Mucosa of descending colon (tissue), 3 donors: ENCODE data around the gene KLHL25. TPM values are rescaled to one million over a fixed set of nuclear protein-coding genes. Genes with fewer than 3 reads are reported as not detected.
A peak's percentile ranks its signal among the peaks of the same experiment; 100 is the strongest.

ENCODE experiments used
- ATAC-seq: fragments of 200-7000 bp; cut with Tn5 transposase; one replicate; pipeline ENCODE4 v1.9.1; 2020; ENCODE audit warnings: mild to moderate bottlenecking, moderate library complexity
- DNase-seq, 3 donors: peaks; one replicate each; pipeline ENCODE4 v3.0.0-alpha.2; 2020
- H3K36me3 ChIP-seq: fragments of 200-600 bp; one replicate; pipeline ENCODE4 v1.8.0; 2021; ENCODE audit warnings: low read depth, mild to moderate bottlenecking
- H3K4me1 ChIP-seq: fragments of 200-600 bp; one replicate; pipeline ENCODE4 v1.8.0; 2021; ENCODE audit warnings: low read depth, mild to moderate bottlenecking
- H3K4me3 ChIP-seq: fragments of 200-600 bp; one replicate; pipeline ENCODE4 v1.8.0; 2021; ENCODE audit warnings: mild to moderate bottlenecking
- H3K9me3 ChIP-seq: fragments of 200-600 bp; one replicate; pipeline ENCODE4 v1.8.0; 2021; ENCODE audit warnings: mild to moderate bottlenecking
- intact Hi-C, 2 donors: fragments of 100-400 bp; cut with DNase I in 1 of 2; cut with micrococcal nuclease in 1 of 2; formaldehyde crosslinking; loops; one replicate each; pipeline versions ENCODE4 v1.11.0 to v1.11.1; 2022; cut with DNase I, micrococcal nuclease
- total RNA-seq, 3 donors: library from RNA; stranded (reverse); fragmentation: NEBNext Ultra II Directional in 2 of 3; extraction: Animal tissue kit (Norgen Biotek cat#: 25700) in 2 of 3; gene quantifications; one replicate each; pipeline versions ENCODE4 v1.2.1 to v1.2.4, GENCODE V29; 2021 to 2023
- TF ChIP-seq, protein P1 (sequence below): fragments of 200-600 bp; IDR thresholded peaks from one replicate; pipeline ENCODE4 v1.8.0; 2022; ENCODE audit warnings: antibody characterized with exemption, mild to moderate bottlenecking
- donor health status: DM: no; HTN: no; CAD: no; lungs with moderate emphysema.
- donor health status: DM: no; HTN: no; CAD: no.
- donor health status: DM: no; HTN: yes; CAD: no.

The KLHL25 gene
- total RNA-seq, 3 donors from 2014 or later, result 7.4 to 8.8 (median 7.7) TPM

GRCh38 chr15:85828874-85829273 lies 34.1 kb upstream of the KLHL25 start:
- ATAC-seq, result no peak
- H3K36me3 ChIP-seq, result no peaks in the 10 kb centered on the region
- H3K4me3 ChIP-seq, result no peak overlapping the region
- DNase-seq, result no peak
- TF ChIP-seq, protein P1, sequence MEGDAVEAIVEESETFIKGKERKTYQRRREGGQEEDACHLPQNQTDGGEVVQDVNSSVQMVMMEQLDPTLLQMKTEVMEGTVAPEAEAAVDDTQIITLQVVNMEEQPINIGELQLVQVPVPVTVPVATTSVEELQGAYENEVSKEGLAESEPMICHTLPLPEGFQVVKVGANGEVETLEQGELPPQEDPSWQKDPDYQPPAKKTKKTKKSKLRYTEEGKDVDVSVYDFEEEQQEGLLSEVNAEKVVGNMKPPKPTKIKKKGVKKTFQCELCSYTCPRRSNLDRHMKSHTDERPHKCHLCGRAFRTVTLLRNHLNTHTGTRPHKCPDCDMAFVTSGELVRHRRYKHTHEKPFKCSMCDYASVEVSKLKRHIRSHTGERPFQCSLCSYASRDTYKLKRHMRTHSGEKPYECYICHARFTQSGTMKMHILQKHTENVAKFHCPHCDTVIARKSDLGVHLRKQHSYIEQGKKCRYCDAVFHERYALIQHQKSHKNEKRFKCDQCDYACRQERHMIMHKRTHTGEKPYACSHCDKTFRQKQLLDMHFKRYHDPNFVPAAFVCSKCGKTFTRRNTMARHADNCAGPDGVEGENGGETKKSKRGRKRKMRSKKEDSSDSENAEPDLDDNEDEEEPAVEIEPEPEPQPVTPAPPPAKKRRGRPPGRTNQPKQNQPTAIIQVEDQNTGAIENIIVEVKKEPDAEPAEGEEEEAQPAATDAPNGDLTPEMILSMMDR, result no peak
- intact Hi-C loops, result no loop called here
- H3K9me3 ChIP-seq, result no peaks in the 10 kb centered on the region
- peaks cover 8% of the 10 kb centered on the region for H3K4me1 ChIP-seq

GRCh38 chr15:85828126-85828525 lies 33.4 kb upstream of the KLHL25 start:
- no peak for ATAC-seq

GRCh38 chr15:85826756-85827515 lies 32.2 kb upstream of the KLHL25 start:
- ATAC-seq, result no peak
- intact Hi-C loops, result no loop called here
- Histone ChIP-seq H3K4me3 (no peak overlapping the region), H3K9me3 (no peaks in the 10 kb centered on the region), H3K36me3 (no peaks in the 10 kb centered on the region), H3K4me1 (peaks cover 8% of the 10 kb centered on the region)
- TF ChIP-seq, protein P1, result no peak
- DNase-seq, result no peak

More at GRCh38 chr15:85828126-85828525, 33.4 kb upstream of the KLHL25 start:
- DNase-seq, result no peak
- no peak overlapping the region for H3K4me3 ChIP-seq
- TF ChIP-seq, protein P1, result no peak
- intact Hi-C loops, result no loop called here
- peaks cover 8% of the 10 kb centered on the region for H3K4me1 ChIP-seq
- no peaks in the 10 kb centered on the region for H3K9me3 ChIP-seq
- H3K36me3 ChIP-seq, result no peaks in the 10 kb centered on the region

- intact Hi-C loops, result no loop called here
- ATAC-seq, result peak; percentile 67
Measured at GRCh38 chr15:85825719-85826118, 31.0 kb upstream of the KLHL25 start.

DNA sequence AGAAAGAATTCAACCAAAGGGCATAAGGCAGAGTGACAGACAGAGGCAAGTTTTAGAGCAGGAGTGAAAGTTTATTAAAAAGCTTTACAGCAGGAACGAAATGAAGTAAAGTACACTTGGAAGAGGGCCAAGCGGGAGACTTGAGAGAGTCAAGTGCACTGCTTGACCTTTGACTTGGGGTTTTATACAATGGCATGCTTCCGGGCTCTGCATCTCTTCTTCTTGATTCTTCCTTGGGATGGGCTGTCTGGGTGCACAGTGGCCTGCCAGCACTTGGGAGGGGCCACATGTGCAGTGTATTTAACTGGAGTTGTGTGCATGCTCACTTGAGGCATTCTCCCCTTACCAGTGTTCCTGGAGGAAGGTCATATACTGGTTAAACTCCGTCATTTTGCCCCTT lies 30.4 kb upstream of the KLHL25 start:
- no peak overlapping the region for H3K4me3 ChIP-seq
- ATAC-seq, result peak; percentile 96
- TF ChIP-seq, protein P1, result no peak
- H3K36me3 ChIP-seq, result no peaks in the 10 kb centered on the region
- intact Hi-C loops, result no loop called here
- peak in 1 of 3 donors; percentile 87 for DNase-seq
- H3K4me1 ChIP-seq, result peaks cover 8% of the 10 kb centered on the region
- H3K9me3 ChIP-seq, result no peaks in the 10 kb centered on the region

More at GRCh38 chr15:85825719-85826118, 31.0 kb upstream of the KLHL25 start:
- TF ChIP-seq, protein P1, result no peak
- Histone ChIP-seq H3K4me1 (peaks cover 8% of the 10 kb centered on the region), H3K36me3 (no peaks in the 10 kb centered on the region), H3K9me3 (no peaks in the 10 kb centered on the region), H3K4me3 (no peak overlapping the region)
- DNase-seq, result no peak
